Endothelial cell of umbilical vein (primary cell): ENCODE results near the gene KMT2C. TPM values are rescaled to one million over a fixed set of nuclear protein-coding genes. Genes with fewer than 3 reads are reported as not detected.
"Not testable (repeated sequence)": the region's sequence is repeated elsewhere in the genome, so short reads cannot be mapped to it uniquely, and the experiment has no call there.

ENCODE experiments used
- BruUV-seq: library from RNA; stranded (reverse); fragments of 400-500 nt; replicated peaks from 2 replicates; lab custom pipeline; 2021; lab: Mats Ljungman, UMichigan
- CTCF ChIA-PET: fragments of 300-600, 350-600 bp; sonication (Branson Sonifier 250); formaldehyde crosslinking; loops from one replicate; lab custom pipeline; 2021; ENCODE audit warnings: antibody characterized with exemption, inconsistent platforms; lab: Charles Lee
- POLR2A ChIA-PET: fragments of 300-600, 350-600 bp; sonication (Branson Sonifier 250); formaldehyde crosslinking; loops from one replicate; lab custom pipeline; 2021; ENCODE audit warnings: antibody characterized with exemption, inconsistent platforms; lab: Charles Lee
- DNase-seq: peaks from one replicate; pipeline ENCODE4 v3.0.0-alpha.2; 2011; ENCODE audit warnings: low read depth, low spot score
- FAIRE-seq: peaks from 2 replicates; lab custom pipeline; 2011; peaks lifted over from hg19 to GRCh38; lab: Jason Lieb, UNC
- H2AFZ ChIP-seq: 2 replicates; pipeline ENCODE4 v1.6.0; 2012; ENCODE audit warnings: low read depth, low read length, control low read depth, inconsistent platforms
- H3K27ac ChIP-seq: 2 replicates; pipeline ENCODE4 v1.5.1; 2011; ENCODE audit warnings: low read depth, mild to moderate bottlenecking, control low read depth, low read length, moderate library complexity; ENCODE audit not compliant: insufficient read depth
- H3K27me3 ChIP-seq, 2 experiments: 2 replicates each; pipeline versions ENCODE4 v1.6.0 to v1.6.1; 2011; ENCODE audit warnings: low read length in 2 of 2, mixed read lengths in 1 of 2; ENCODE audit not compliant: control insufficient read depth in 2 of 2, insufficient read depth in 2 of 2
- H3K36me3 ChIP-seq, 2 experiments: 2 replicates in 1 of 2; 3 replicates in 1 of 2; pipeline ENCODE4 v1.5.1; 2011; ENCODE audit warnings: low read length in 2 of 2, mild to moderate bottlenecking in 1 of 2, moderate library complexity in 1 of 2; ENCODE audit not compliant: control insufficient read depth in 2 of 2, insufficient read depth in 2 of 2; ENCODE audit errors: extremely low read depth in 1 of 2
- H3K4me1 ChIP-seq: 3 replicates; pipeline ENCODE4 v1.5.1; 2011; ENCODE audit warnings: mild to moderate bottlenecking, low read length; ENCODE audit not compliant: control insufficient read depth, insufficient read depth; ENCODE audit errors: extremely low read depth
- H3K4me2 ChIP-seq: 2 replicates; pipeline ENCODE4 v1.6.1; 2011; ENCODE audit warnings: low read length, control low read depth, mixed read lengths; ENCODE audit not compliant: insufficient read depth
- H3K4me3 ChIP-seq, 3 experiments: fragments of 200-600 bp in 1 of 3; sonication (generic), shearing (Covaris generic) in 1 of 3; replicated peaks in 1 of 3; 2 replicates each; pipeline ENCODE4 v1.5.1; 2011 to 2016; ENCODE audit warnings: control low read depth in 3 of 3, low read length in 3 of 3, mild to moderate bottlenecking in 2 of 3, inconsistent platforms in 1 of 3, low read depth in 1 of 3, moderate library complexity in 1 of 3; ENCODE audit not compliant: insufficient read depth in 1 of 3
- H3K79me2 ChIP-seq: 2 replicates; pipeline ENCODE4 v1.6.0; 2012; ENCODE audit warnings: low read length, inconsistent platforms; ENCODE audit not compliant: control insufficient read depth, insufficient read depth
- H3K9ac ChIP-seq: replicated peaks from 2 replicates; pipeline ENCODE3; 2011; ENCODE audit warnings: low read length, control low read depth; ENCODE audit not compliant: insufficient read depth; ENCODE audit errors: extremely low read depth
- H3K9me1 ChIP-seq: replicated peaks from 3 replicates; pipeline ENCODE4 v1.6.0; 2011; ENCODE audit warnings: mild to moderate bottlenecking, low read length; ENCODE audit not compliant: control insufficient read depth, insufficient read depth; ENCODE audit errors: extremely low read depth
- H3K9me3 ChIP-seq: replicated peaks from 2 replicates; pipeline ENCODE4 v1.5.1; 2012; ENCODE audit warnings: low read length, inconsistent platforms; ENCODE audit not compliant: control insufficient read depth, insufficient read depth
- H4K20me1 ChIP-seq: replicated peaks from 2 replicates; pipeline ENCODE3; 2011; ENCODE audit warnings: mild to moderate bottlenecking, low read length; ENCODE audit not compliant: control insufficient read depth, insufficient read depth; ENCODE audit errors: extremely low read depth
- dilution Hi-C: fragments of 300-500 bp; cut with MboI; formaldehyde crosslinking; loops from one replicate; pipeline ENCODE4 v1.15.0; 2019; ENCODE audit warnings: low sequenced_read_pairs; ENCODE audit not compliant: extremely low pct_ligation_motif_present
- intact Hi-C: fragments of 100-400 bp; cut with micrococcal nuclease; formaldehyde crosslinking; loops from one replicate; pipeline ENCODE4 v1.10.0; 2022
- polyA plus RNA-seq, 4 experiments: library from polyadenylated mRNA; depleted of rRNA in 3 of 4; stranded (reverse) in 3 of 4; unstranded in 1 of 4; fragments of >200 nt; gene quantifications; 2 replicates each; pipeline versions ENCODE4 v1.2.1 to v1.2.3, GENCODE V29; 2011 to 2012; ENCODE audit warnings: missing spikeins in 1 of 4
- total RNA-seq: library from RNA; stranded (reverse); gene quantifications from 2 replicates; pipeline ENCODE4 v1.2.3, GENCODE V29; 2021

The KMT2C gene
- total and polyA plus RNA-seq, 2 donors (not counting 3 experiments of a cell fraction or from before 2014, with no cell fraction given): 8.0 to 53.7 TPM

DNA sequence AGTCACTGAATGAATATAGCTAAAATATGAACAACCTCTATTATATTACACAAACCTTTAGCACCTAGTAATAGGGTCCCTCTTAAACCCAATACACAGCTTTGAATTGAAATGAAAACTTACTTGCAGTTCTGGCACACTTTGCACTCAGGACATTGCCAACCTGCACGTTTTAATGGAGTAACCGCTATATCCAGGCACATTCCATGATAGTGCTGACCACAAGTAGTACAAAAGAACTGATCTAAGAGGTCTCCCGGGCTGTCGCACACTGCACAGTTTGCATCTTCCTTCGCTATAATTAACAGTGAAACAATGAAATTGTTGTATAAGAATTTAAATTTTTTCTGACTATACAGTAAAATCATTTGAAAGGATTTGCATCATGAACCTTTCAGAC lies 170.9 kb downstream of the KMT2C start:
- FAIRE-seq, dilution Hi-C loops, POLR2A ChIA-PET: not testable (repeated sequence)

DNA sequence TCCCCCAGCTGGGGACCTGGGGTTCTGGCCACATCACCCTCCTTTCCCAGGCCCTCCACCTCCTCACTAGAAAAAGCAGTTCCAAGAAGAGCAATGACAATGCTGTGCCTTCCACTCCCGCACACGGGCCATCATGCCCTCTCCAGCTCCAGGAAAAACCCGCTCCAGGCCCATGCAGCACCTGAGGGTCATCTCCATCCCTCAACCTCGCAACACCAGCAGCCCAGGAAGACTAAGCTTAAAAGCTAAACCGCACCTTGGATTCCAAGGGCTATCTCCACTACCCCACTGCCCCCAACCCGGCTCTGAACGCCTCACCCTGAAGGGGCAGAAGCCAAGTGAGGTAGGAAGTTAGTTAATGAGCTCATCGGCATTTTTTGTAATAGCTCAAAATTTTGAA lies 173.7 kb downstream of the KMT2C start:
- H3K27ac ChIP-seq, H3K27me3 ChIP-seq, H3K4me2 ChIP-seq, H3K36me3 ChIP-seq, H4K20me1 ChIP-seq, FAIRE-seq, dilution Hi-C loops, H3K9me3 ChIP-seq, H3K4me1 ChIP-seq, intact Hi-C loops, H3K9ac ChIP-seq, H3K79me2 ChIP-seq, CTCF ChIA-PET, POLR2A ChIA-PET, H3K4me3 ChIP-seq, H3K9me1 ChIP-seq, H2AFZ ChIP-seq, BruUV-seq, DNase-seq: not testable (repeated sequence)

More for the DNA sequence above, 170.9 kb downstream of the KMT2C start:
- H2AFZ ChIP-seq, H4K20me1 ChIP-seq, BruUV-seq, H3K9me1 ChIP-seq, H3K4me3 ChIP-seq, DNase-seq, H3K27ac ChIP-seq, H3K4me1 ChIP-seq, H3K27me3 ChIP-seq, H3K36me3 ChIP-seq, H3K9me3 ChIP-seq, H3K9ac ChIP-seq, H3K4me2 ChIP-seq, H3K79me2 ChIP-seq, intact Hi-C loops: not testable (repeated sequence)
- CTCF ChIA-PET: interaction anchor here (0.8 kb wide), 1 partner anchor 13 kb away, joined by 3 read pairs; no protein-coding TSS in a partner anchor

DNA sequence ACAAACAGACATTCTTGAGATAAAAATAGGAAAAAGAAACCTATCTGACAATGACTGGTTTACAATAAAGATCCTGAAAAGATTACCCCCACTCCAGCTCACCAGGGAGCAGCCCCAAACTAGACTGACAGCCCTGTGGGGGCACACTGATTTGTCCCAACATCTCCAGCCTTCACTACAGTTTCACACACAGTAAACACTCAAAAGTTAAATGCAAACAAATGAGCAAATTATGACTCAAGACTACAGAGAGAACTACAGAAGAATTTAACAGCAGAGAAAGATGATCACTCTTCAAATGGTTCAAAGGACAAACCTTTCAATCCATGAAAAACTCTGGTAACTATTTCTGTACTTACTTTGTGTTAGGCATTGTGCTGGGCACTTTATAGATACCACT lies 176.2 kb downstream of the KMT2C start:
- CTCF ChIA-PET, H2AFZ ChIP-seq, H3K36me3 ChIP-seq, H4K20me1 ChIP-seq, DNase-seq, H3K9me1 ChIP-seq, POLR2A ChIA-PET, H3K27ac ChIP-seq, H3K27me3 ChIP-seq, H3K4me3 ChIP-seq, H3K4me1 ChIP-seq, intact Hi-C loops, FAIRE-seq, H3K9me3 ChIP-seq, H3K79me2 ChIP-seq, H3K9ac ChIP-seq, dilution Hi-C loops, H3K4me2 ChIP-seq, BruUV-seq: not testable (repeated sequence)

DNA sequence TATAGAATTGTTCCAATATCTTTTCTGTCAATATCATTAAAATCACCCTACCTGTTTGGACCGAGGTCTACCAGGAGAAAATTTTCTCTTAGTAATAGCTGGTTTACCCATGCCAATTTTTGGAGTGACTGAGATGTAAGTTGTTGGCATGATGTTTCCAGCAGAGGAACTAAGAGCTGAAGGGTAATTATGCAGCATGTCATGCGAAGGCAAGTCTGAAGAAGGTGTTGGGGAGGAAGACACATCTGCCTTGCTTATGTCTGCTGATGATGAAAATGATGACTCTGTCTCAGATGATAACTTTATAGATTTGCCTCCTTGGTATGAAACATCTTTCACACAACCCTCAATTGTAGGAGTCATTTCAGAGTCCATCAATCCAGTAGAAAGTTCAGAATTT lies 188.0 kb downstream of the KMT2C start:
- intact Hi-C loops, H3K27me3 ChIP-seq, POLR2A ChIA-PET, H3K4me2 ChIP-seq, H3K27ac ChIP-seq, H3K9ac ChIP-seq, H3K9me3 ChIP-seq, H3K36me3 ChIP-seq, H3K4me3 ChIP-seq, H3K79me2 ChIP-seq, DNase-seq, H2AFZ ChIP-seq, FAIRE-seq, CTCF ChIA-PET, H4K20me1 ChIP-seq, BruUV-seq, dilution Hi-C loops, H3K4me1 ChIP-seq, H3K9me1 ChIP-seq: not testable (repeated sequence)
